Activated naive CD4-positive, alpha-beta T cell treated with anti-CD3 and anti-CD28 coated beads, Interleukin-2, amount 50 U/mL, for 16 hours (primary cell): Measurements from ENCODE around the gene CCNG2.
A peak's percentile ranks its signal among the peaks of the same experiment; 100 is the strongest.

Experiments
- DNase-seq: peaks from one replicate; pipeline ENCODE4 v3.0.0-alpha.2; 2020

Gene CCNG2

GRCh38 chr4:77179519-77179918 lies 22.5 kb downstream of the CCNG2 start:
- DNase-seq: no peak

- DNase-seq: no peak
Measured at GRCh38 chr4:77181720-77182119, 24.7 kb downstream of the CCNG2 start.

- no peak for DNase-seq
Measured at GRCh38 chr4:77183777-77184420, 26.9 kb downstream of the CCNG2 start.

GRCh38 chr4:77184974-77185373 lies 28.0 kb downstream of the CCNG2 start:
- DNase-seq: no peak

- no peak for DNase-seq
Measured at GRCh38 chr4:77185686-77186085, 28.7 kb downstream of the CCNG2 start.

GRCh38 chr4:77187322-77187721 lies 30.3 kb downstream of the CCNG2 start:
- DNase-seq: no peak

- DNase-seq: no peak
Measured at GRCh38 chr4:77188498-77189220, 31.7 kb downstream of the CCNG2 start.

GRCh38 chr4:77189412-77189811 lies 32.4 kb downstream of the CCNG2 start:
- no peak for DNase-seq

GRCh38 chr4:77190053-77190452 lies 33.0 kb downstream of the CCNG2 start:
- no peak for DNase-seq

GRCh38 chr4:77193046-77193445 lies 36.0 kb downstream of the CCNG2 start:
- DNase-seq: no peak

- peak; percentile 72 for DNase-seq
Measured at GRCh38 chr4:77193511-77194102, 36.6 kb downstream of the CCNG2 start.

- DNase-seq: no peak
Measured at GRCh38 chr4:77194366-77194765, 37.4 kb downstream of the CCNG2 start.

- DNase-seq: no peak
Measured at GRCh38 chr4:77194989-77195388, 38.0 kb downstream of the CCNG2 start.

GRCh38 chr4:77196866-77197265 lies 39.9 kb downstream of the CCNG2 start:
- no peak for DNase-seq

GRCh38 chr4:77197361-77197760 lies 40.4 kb downstream of the CCNG2 start:
- no peak for DNase-seq

- DNase-seq: no peak
Measured at GRCh38 chr4:77197831-77198230, 40.8 kb downstream of the CCNG2 start.

GRCh38 chr4:77199276-77199675 lies 42.3 kb downstream of the CCNG2 start:
- DNase-seq: no peak

GRCh38 chr4:77199701-77200100 lies 42.7 kb downstream of the CCNG2 start:
- no peak for DNase-seq

GRCh38 chr4:77201343-77201742 lies 44.3 kb downstream of the CCNG2 start:
- DNase-seq: no peak

GRCh38 chr4:77201857-77202256 lies 44.9 kb downstream of the CCNG2 start:
- DNase-seq: no peak

GRCh38 chr4:77202491-77202890 lies 45.5 kb downstream of the CCNG2 start:
- no peak for DNase-seq

- DNase-seq: peak; percentile 62
Measured at GRCh38 chr4:77203380-77204197, 46.6 kb downstream of the CCNG2 start.

GRCh38 chr4:77204621-77205020 lies 47.6 kb downstream of the CCNG2 start:
- DNase-seq: no peak
